Stimulated activated CD8-positive, alpha-beta memory T cell treated with anti-CD3 and anti-CD28 coated beads, Interleukin-15, amount 100 ng/mL, for 24 hours (primary cell): ENCODE results near the gene KRTAP12-1.

Experiments used
- DNase-seq: peaks from one replicate; pipeline ENCODE4 v3.0.0-alpha.2; 2020; ENCODE audit warnings: low read depth

KRTAP12-1 gene

DNA sequence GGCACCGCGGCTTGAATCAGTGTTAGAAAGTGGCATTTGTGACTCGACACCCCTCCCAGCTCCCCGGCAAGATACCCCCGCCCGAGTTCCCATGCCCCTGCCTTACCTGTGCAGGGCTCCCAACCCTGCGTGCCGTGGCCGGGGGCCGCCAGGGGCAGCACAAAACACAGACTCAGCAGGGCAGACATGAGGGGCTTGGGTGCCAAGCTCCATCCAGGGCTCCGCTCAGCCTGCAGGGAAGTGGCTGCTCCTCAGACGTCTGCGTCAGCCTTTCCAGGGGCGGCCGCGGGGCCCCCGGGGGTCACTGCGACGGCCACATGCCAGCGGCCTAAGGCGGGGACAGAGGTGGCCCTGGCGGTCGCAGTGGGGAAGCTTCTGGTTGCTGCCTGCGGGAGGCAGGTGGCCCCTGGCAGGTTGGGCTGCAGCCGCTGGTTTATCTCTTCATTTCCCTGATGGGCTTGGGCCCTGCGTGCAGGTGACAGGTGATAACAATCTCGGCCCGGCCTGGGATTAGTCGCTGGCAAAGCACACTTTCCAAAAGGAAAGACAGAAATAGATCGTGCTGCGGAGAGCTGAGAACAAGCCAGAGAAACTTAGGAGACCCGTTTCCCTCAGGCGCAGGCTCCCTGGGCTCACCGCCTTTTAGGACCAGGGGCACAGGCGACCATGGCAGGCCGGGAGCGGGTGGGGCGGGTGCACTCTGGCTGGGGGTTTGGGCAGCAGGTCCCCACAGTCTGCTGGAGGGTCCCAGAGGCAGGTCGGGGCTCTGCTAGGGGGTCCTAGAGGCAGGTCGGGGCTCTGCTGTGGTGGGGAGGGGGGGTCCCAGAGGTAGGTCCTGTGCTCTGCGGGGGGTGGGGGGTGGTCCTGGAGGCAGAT lies 29.6 kb upstream of the KRTAP12-1 start, which contains the start of gene TSPEAR:
TSS of gene TSPEAR (minus strand) at position 246 of the 876 bp plus-strand sequence. CDS start at position 188, 58 bp downstream.
- no peak for DNase-seq

DNA sequence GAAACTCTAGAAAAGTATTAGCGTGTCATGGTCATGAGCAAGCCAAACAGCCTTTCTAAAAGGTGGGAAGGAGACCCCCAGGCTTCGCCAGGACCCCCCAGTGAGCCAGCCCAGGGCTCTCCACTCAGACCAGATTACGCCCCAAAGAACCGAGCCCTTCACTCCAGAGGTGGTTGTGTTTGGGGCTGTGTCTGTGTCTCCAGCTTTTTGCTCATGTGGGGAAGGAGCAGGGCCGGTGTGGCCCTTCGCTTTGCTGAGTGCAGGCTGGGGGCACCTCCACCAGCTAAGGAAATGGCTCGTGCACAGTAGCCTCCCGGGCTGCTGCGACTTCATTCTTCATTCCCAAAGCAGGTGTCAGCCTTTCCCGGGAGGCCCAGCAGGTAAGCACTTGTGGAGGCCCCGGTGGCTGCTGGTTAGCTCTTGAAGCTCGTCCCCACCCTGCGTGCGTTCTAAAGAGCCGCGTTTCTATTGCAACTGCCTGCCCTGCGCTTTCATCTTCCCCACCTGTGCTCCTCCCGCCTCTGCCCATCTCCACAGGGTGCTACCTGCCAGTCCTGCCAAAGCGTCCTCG lies 28.9 kb upstream of the KRTAP12-1 start:
- DNase-seq = no peak

DNA sequence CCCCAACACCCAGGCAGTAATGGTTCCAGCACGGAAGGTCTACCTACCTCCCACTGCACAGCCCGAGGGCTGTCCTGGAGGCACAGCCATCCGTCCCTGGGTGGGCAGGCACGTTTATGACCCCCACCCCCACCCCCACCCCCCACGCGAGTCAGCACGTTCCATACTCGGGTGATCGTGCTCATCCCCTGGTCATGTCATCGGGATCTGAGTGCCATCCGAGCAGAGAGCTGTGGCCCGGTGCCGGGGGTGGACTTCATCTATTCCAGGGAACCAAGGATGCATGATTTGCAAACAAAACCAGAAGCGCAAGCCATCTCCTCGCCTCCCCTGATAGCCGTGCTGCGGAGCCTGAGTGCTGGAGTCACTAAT lies 28.3 kb upstream of the KRTAP12-1 start:
- DNase-seq = no peak

DNA sequence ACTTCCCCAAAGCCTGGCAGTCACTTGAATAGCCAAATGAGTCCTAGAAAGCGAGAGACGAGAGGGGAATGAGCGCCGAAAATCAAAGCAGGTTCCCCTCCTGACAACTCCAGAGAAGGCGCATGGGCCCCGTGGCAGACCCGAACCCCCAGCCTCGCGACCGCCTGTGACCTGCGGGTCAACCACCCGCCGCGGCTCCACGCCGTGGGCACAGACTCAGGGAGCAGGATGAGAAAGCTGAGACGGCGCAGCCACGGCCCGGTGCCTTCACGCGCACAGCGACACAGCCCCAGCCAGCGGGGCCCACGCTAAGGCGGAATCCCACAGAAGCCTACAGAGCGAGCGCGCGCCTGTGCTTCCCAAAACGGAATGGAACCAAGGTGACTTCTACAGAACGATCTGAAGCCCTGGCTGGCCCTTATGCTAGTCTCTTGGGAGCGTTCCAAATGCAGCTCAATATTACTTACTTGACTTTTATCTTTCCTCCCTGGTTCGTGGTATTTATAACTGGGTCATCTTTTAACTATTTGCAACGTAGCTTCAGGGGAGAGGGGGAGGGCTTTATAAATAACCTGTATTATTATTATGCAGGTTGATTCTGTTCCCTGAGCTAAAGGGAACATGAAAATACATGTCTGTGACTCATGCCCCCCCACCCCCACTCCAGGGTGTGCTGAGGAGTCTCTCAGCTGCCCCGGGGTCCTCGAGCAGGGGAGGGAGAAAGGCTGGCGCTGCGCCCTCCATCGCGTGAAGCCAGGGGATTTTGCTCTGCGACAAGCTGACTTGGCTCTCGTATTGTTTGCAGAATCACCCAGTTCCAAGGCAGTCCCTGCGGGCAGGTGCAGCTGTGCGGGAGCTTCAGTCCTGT lies 27.7 kb upstream of the KRTAP12-1 start:
- DNase-seq = no peak

DNA sequence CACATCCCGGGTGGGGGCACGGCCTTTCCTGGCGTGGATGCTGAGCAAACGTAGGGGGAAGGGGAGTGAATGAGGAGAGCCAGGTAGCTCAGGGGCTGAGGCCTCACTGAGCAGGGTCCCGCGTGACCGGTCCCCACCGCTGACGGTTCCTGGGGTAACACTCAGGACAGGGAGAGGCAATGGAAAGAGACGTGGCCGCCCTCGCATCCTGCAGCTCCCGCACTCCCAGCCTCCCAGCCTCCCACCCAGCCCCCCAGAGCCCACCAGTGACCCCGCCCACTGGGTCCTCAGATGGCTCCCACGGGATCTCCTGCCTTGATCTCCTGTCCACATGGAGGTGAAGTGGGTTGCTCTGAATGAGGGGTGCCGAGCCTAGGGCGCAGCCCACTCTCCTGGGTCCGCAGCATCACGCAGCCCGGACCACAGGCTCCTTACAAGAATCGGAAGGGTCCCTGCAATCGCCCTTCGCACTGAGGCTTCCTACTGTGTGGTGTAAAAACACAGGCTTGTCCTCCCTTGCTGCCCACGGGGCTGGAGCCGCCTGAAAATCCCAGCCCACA lies 27.0 kb upstream of the KRTAP12-1 start:
- DNase-seq = no peak

DNA sequence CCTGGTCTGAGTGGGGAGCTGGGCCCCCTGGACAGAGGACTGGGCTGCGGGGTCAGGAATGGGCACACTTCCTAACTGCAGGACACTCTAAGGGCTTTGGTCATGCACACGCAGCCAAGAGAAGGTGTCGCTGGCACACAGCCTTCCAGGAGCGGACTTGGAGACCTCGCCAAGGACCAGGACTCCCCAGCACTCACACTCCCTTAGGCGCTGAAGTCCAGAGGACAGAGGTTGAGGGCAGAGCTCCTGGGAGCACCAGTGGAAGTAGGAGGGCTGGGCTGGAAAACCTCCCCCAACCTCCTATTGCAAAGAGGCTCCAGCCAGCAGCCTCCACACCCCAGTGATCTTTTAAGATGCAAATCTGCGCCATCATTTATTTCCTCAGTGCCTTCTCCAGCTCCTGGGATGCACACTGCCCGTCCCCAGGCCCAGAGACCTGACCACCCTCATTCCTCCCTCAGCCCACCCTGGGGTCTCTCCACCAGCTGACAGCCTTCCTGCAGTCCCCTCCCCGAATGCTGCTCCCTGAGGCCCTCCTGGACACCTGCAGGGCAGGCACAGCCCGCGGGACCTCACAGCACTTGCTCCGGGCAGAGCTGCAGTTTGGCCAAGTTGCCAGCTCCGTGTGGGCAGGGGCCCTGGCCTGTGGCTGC lies 26.4 kb upstream of the KRTAP12-1 start:
- no peak for DNase-seq

DNA sequence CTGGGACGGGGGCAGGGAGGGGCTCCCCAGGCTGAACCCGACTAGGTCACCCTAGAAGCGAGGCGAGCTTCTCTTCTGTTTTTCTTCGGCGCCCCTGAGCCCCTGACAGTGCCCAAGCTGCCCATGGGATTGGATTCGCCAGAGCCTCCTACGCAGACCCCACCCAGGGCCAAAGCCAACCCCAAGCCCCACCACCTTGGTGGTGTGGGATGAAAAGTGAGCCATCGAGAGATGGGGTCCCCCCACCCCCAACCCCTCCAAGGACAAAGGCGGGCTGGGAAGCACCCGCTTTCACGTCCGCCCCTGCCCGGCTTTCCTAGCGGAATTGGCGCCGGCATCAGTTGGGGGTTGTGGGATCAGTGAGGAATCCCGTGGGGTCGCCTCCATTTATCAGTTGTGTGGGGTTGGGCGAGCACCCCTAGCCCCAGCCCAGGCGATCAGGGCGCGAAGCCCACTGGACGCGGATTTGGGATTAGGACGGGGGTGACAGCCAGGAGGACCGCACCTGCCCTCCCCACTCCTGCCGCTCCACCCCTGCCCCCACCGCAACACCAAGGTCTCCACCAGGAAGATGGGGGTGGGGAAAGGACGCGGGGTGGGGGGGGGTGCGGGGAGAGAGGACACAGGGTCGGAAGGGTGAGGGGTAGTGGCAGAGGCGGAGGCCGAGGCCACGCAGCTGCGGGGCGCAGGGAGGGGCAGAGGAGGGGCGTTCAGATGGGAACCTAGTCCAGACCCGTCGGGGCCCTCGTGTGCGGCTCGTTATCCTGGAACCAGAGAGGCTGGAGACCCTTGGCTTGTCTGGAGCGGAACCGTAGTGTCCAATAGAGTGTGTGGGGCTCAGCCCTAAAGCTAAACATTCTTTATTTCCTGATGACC lies 25.0 kb upstream of the KRTAP12-1 start:
- no peak for DNase-seq

DNA sequence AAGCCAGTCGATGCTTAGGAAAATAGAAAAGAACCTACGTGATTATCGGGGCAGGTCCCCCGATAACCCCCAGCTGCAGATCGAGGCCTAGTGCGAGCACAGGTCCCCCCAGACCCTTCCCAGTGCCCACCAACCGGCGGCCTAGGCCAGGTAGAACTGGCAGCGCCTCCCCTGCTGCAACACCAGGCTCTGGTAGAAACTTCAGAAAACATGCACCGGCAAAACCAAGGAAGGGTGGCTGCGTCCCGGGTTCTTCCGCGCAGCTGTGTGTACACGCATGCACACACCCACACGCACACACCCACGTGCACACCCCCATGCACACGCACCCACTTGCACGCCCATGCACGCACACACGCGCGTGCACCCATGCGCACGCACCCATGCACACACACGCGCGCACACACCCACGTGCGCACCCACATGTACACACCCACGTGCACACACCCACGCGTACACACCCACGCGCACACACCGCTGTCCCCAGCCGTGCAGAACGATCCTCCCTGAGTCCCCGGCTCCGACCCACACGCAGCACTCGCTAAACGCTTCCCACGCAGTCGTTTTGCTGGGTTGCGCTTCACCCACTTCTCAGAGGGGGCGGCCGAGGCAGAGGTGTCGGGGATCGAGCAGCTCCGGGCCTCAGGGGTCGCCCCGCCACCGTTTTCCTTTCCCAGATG lies 24.2 kb upstream of the KRTAP12-1 start:
- no peak for DNase-seq

DNA sequence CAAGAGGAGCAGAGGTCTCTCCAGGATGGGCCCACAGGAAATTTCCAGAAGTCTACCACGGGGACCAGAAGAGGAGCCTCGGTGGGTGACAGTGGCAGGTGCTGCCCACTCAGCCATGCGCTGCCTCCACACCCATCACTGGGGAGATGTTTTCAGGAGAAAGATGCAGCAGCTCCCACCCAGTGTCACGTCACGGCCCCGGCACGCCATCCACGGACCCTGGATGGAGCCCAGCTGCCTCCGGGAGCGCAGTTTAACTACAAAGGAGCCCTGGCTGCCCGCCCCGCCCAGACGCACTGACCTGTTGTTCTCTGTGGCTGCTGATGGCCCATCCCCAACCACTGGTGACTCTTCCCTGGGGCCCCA lies 22.7 kb upstream of the KRTAP12-1 start:
- no peak for DNase-seq

DNA sequence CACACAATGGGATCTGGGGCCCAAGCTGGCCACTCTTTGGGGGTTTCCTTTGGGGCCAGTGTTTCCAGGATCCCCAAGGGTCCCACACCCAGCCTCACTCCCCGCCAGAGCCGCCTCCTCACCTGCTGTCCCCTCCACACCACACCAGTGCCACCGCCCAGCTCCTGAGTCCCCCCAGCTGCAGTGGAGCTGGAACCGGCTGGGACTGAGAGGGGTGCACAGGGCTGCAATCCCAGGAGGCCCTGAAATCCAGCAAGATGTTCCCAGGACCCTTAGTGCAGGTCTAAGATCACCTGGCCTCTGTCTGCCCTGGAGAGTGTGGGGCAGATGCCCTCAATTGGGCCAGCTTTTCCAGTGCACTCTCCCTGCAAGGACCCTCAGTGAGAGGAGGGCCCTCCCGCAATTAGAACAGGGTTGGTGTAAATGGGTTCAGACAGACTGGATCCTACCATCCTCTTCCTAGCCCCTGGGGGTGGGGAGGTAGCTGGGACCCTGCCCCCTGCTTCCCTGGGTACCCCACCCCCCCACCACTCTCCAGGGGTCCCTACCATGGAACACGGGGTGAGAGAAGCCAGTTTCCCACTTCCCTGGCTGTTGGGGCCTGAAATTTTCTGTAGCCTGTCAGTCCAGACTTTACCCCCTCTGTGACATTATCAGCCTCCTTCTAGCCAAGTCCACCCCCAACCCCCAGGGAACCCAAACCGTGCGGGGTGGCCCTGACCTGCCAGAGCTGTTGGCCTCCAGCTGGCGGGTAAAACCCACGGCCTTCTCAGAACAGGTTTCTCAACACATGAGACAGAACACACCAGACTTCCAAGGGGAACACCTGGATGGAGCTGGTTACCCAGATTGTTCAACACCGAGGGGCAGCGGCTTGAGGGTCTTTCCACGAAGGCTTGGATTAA lies 22.0 kb upstream of the KRTAP12-1 start:
- no peak for DNase-seq

DNA sequence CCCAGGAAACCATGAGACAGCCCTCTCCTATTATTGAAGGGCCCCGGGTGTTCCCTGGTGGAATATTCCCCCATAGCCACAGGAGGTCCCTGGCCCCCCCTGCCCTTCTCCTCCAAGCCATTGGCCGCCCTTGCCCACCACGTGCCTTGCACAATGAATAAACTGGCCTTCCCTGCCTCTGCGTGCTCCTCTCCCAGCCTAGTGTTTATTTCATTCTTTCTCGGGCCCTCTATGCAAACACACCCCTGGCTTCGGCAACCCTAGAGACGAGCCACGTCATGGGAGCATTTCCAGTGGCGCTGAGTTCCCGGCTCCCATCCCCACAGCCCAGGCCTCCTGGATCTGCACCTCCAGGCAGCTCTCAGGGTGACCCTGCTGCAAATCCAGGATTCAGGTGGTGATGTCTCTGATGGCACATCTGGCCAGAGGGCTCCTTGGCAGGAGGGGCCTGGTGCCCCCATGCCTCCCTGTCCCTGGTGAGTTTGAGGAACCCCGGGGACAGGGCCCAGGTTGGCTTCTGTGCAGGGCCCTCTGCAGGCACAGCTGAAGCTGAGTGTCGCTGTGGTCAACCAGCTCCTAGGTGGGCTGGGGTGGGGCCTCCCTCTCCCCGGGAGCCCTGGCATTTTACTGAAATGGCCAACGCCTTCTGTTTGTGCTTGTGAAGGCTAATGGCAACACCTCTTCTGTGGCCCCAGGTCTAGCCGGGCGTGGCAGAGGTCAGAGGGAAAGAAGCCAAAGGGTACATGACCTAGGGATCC lies 21.2 kb upstream of the KRTAP12-1 start:
- no peak for DNase-seq

DNA sequence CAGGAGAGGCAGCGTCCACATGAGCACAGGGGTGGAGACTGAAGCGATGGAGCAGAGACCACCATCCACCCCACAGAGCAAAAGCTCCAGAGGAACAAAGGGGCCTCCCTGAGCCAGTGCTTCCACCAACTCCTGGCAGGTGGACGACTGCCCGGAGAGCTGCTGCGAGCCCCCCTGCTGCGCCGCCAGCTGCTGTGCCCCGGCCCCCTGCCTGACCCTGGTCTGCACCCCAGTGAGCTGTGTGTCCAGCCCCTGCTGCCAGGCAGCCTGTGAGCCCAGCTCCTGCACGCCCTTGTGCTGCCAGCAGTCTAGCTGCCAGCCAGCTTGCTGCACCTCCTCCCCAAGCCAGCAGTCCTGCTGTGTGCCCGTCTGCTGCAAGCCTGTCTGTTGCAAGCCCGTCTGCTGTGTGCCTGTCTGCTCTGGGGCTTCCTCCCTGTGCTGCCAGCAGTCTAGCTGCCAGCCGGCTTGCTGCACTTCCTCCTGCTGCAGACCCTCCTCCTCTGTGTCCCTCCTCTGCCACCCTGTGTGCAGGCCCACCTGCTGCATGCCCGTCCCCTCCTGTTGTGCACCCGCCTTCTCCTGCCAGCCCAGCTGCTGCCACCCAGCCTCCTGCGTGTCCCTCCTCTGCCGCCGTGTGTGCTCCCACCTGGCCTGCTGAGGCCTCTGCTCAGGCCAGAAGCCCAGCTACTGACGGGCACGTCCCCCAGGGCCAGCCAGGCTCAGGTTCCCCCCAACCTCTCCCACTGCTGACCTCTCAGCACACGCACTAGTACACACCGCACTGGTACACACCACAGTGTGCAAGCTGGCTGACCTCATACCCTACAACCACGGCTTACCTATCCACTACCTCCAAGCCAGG lies 20.4 kb upstream of the KRTAP12-1 start:
- DNase-seq = no peak

DNA sequence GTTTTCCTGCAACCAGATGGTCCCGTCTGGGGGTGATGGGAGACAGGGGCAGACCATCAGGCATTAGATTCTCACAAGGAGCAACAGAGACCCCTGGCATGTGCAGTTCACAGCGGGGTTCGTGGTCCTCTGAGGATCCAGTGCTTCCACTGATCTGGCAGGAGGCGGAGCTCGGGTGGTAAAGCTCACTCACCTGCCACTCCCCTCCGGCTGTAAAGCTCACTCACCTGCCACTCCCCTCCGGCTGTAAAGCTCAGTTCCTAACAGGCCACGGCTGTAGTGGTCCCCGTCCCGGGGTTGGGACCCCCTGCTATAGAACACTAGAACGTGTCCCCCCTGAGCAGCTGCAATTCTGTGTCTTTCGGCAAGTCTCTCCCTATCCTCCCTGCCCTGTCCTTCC lies 19.6 kb upstream of the KRTAP12-1 start:
- no peak for DNase-seq

DNA sequence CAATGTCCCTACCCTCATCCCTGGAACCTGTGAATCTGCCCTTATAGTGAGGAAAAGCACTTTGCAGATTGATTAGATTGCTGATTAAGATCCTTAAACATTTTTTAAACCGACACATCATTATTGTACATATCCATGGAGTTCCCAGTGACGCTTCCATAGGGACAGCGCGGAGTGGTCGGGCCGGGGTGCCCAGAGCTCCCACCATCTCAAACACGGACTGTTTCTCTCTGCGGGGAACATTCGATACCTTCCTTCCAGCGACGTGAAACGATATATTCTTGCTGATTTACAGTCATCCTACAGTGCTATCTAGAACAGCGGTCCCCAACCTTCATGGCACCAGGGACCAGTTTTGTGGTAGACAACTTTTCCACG lies 19.0 kb upstream of the KRTAP12-1 start:
- DNase-seq = no peak

DNA sequence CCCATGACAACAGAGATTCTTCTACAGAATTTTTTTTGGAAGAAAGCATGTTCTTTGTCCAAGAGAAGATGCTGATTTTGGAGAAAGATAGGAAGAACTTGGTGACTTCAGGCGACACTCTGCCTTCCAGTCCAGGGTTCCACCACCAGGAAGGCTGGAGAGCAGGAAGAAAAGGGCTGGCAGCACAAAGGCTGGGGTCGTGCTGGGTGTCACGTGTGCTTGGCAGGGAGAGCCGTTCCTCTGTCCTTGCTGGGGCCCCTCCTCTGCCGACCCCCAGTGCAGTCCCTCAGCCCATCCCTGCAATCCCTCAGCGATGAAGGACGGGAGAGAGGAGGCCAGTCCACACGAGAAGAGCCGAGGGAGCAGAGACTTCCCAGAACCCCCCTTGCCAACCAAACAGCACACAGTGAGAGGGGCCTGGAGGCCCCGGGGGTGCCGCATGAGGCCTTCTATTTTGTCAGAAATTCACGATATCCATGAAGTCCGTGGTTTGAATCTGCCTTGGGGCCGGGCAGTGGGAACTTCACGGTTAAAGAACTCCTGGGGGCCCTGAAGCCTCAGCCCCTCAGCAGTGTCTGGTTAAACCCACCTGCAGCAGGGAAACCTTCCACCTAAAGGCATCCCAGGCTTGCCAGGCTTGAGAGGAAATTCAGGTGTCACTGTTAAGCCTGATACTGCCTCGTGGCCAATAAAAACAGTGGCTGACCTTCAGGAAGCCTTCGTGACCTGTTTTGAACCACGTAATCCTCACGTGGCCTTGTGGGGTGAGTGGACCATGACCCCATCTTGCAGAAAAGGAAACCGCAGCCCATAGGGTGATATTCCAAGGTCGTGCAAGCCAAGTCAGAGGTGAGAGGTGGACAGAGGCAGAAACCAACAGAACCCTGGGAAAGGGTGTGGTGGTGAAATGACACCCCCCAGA lies 18.4 kb upstream of the KRTAP12-1 start:
- DNase-seq = no peak

DNA sequence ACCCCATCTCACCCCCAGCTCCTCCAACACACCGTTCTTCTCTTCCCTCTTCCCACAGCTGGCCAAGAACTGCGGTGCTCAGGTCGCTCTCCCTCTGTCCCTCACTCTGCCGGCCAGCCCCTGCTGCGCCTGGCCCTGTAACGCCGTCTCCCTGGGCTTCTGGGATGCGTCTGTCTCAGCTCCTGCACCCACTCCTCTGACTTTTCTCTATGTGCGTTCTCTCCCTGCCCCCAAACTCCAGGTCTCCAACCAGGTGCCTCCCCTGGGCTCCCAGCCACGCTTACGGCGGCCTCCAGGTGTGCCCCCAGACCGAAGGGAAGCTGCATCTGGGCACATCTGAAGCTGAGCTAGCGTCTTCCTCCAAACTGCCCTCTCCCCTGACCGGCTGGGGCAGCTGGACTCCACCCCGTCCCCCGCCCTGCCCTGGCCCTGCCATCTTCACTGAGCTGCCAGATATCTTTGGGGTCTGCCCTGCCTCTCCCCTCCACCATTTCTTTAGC lies 17.6 kb upstream of the KRTAP12-1 start:
- DNase-seq = no peak
